HG03460 (cell line): Measurements from ENCODE around the gene L3MBTL3.
"Not testable (repeated sequence)": the region's sequence is repeated elsewhere in the genome, so short reads cannot be mapped to it uniquely, and the experiment has no call there.

Source experiments
- ATAC-seq: cut with Tn5 transposase; IDR thresholded peaks from one replicate; pipeline ENCODE4 v1.9.1; 2021; ENCODE audit not compliant: unreplicated experiment

The L3MBTL3 gene

DNA sequence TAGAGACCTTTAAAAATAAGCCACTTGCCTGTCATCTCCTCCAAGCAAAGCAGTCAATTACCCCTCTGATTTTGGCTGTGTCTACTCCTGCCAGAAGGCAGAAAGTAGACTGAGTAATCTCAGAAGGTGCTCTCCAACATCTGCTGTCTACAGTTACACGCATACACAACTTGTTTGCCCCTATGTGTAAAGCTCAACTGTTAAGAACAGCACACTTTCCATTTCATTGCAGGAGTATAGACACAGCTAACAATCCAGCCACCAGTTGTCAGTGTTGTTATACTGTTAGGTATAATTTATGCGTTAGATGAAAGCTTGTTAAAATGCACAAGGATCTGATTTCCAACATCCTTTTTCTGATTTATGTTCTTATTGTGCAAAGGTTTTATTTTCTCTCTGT lies 116.2 kb downstream of the L3MBTL3 start:
- ATAC-seq, result no peak

DNA sequence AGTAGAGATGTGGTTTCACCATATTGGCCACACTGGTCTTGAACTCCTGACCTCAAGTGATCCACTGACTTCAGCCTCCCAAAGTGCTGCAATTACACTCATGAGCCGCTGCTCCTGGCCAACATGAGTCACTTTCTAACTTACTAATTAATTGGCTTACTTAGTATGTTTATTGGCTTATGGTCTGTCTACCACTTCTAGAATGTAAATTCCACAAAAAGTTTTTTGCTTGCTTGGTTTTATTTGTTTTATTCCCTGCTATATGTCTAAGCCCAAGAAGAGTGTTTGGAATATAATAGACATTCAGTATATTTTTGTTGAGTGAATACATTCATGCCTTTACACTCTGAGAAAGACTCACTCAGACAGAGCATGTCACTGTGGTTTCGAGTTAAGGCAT lies 118.4 kb downstream of the L3MBTL3 start:
- no peak for ATAC-seq

DNA sequence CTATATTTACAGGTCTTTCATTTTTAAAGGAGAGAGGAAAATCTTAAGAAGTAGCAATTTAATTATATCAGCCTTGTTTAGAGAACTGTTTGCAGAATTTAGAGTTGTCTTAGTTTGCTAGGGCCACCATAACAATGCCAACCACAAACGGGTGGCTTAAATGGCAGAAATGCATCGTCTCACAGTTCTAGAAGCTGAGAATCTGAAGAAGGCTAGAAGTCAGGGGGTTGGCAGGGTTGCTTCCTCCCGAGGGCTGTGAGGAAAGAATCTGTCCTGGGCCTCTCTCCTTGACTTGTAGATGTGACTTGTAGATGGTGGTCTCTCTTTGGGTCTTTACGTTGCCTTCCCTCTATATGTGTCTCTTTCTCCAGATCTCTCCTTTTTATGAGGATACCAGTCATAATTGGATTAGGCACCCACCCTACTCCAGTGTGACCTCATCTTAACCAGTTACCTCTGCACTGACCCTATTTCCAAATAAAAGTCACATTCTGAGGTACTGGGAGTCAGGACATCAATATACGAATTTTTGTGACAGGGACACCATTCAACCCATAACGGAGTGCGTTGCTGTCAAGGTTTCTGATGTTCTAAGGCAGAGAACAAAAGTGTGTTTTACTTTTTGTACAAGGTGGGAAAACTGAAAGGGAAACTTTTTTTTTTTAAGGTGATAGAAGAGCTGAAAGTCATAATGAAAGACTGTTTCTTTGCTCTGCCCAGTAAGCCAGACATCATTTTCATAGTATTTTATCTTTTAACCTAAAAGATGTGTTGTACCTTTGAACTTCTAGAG lies 119.9 kb downstream of the L3MBTL3 start:
- ATAC-seq, result peak; percentile 49

DNA sequence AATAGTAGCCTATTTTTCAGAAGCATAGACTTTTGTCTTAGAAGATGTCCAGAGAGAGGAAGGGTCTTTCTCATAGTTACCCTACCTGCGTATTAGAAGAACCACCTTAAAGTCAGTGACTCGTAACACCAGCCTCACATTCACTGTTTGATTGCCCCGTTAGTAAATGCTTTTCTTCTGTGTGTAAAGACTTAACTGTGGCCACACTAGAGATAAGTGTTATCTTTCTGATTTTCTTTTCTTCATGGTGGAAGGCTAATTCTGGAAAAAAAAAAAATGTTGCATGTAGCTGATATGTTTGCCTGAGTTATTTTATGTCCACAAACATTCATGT lies 120.5 kb downstream of the L3MBTL3 start:
- peak; percentile 29 for ATAC-seq

DNA sequence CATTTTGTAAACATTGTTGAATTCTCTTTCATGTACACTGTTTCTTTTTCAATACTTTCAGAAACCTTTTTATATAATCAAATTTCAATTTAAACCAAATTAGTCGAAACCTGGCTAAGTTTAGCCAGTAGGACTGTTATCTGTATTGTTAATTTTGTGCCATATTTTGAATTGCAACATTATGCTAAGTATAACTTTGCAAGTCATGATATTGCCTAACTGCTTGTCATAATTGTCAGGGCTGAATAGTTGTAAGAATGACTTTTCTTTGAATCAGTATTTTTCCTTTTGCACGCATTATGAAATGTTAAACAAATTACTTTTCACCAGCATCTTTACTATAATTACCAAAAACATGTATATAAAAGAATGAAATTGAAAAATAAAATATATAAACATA lies 121.7 kb downstream of the L3MBTL3 start:
- ATAC-seq, result no peak

DNA sequence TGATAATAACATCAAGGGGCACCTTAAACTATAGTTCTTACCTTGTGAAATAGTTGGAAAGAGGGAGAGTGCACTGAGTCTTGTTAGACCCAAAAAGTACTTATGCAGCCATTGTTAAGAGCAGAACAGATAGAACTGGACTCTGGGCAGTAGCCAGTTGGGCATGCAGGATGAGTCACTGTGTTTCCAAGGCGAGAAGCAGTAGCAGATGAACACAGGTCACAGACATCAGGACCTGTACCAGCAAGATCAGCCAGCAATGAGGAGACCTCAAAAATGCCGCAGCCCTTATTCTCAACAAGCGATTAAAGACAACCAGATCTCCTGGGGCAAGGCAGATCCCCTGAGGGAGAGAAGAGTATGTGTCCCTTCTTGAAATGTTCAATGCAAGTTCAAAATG lies 125.3 kb downstream of the L3MBTL3 start:
- ATAC-seq, result no peak

DNA sequence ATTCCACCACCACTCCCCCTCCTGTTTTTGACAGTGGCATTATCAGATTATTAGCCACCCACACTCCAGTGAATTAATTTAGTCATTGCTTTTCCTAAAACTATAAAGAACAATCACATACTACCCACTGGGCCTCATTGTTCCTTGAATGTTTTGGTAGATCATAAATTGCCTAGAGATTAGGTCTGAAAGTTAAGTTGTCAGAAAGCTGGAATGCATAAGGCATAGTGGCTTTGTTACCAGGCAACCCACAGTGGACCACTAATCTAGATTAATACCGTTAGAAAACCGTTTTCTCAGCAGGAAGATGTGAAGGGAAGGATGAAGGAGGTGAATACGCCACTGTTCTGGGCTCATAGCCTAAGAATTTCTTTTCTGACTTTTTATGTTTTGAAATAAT lies 128.7 kb downstream of the L3MBTL3 start:
- ATAC-seq, result no peak

DNA sequence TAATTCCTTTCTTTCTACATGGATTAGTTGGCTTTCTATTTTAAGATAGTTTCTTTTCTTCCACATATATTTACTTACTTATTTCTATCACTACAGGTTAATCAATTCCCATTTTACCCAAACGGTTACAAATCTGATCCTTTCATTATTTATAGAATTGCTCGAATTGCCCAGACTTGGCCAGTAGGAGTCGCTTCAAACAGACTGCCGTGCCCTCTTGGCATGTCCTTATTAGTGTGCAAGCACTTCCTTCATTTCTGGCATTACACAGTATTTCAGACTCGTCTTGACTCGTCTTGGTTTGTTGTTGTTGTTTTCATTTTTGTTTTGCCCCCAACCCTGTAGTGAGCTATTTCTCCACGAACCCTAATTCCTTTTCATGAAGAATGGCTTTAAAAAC lies 129.8 kb downstream of the L3MBTL3 start:
- ATAC-seq, result no peak

DNA sequence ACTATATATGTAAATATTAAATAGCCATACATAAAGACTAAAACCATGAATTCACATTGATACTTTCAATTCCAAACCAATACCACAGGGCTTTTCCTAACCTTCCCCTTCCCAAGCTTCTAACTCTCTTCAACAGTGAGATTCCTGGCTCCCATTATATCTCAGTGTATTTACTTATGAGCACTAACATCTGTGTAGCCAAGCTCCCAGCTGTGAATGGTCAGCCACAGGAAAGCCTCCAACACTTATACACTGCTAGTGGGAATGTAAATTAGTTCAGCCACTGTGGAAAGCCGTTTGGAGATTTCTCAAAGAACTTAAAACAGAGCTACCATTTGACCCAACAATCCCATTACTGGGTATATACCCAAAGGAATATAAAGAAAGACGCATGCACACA lies 130.6 kb downstream of the L3MBTL3 start:
- ATAC-seq, result not testable (repeated sequence)

DNA sequence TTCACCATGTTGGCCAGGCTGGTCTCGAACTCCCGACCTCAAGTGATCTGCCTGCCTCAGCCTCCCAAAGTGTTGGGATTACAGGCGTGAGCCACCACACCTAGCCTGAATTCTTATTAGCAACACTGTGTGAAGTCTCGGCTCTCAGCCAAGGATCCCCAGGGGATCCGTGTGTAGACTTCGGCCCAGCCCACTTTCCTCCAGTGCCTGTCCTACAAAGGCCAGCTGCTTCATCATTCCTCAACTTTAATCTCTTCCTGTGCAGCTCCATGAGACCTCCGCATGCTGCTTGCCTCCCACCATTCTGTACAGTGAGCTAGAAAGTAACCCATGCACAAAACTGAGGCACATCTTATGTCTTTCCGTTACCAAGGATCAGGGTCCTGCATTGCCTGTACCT lies 132.5 kb downstream of the L3MBTL3 start:
- no peak for ATAC-seq

DNA sequence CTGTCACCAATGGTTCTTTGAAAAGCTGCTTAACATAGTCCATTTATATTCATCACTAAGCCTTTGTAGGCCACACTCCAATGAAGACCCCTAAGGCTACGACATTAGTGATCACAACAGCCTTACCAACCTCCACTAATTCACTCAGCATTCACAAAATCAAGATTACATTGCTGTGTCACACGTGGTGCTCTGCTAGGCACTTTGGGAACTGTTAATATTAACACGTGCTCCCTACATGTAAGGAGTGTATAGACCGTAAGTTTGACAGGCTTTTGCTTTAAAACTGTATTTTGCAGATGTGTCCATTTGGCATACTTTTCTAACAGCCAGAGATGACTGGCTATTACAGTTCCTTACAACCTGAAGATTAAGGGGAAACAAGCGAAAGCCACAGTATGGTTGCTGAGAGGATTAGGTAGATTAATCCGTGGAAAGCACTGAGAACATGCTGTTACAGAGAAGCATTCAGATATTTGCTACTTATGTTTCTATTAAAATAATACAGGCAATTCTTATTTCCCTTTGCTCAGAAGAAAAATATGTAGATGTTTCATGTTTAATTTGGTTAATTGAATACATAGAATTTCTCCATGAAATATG lies 134.6 kb downstream of the L3MBTL3 start:
- ATAC-seq, result no peak

DNA sequence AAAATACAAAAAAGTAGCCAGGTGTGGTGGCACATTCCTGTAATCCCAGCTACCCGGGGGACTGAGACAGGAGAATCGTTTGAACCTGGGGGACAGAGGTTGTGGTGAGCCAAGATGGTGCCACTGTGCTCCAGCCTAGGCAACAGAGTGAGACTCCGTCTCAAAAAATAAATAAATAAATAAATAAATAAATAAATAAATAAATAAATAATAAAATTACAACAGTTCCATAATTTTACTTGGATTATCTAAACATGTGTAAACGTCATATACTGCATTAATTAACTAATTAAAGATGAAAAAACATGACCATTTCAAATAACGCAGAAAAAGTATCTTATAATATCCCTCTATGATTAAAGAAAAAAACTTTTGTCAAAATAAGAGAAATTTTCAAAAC lies 138.5 kb downstream of the L3MBTL3 start:
- ATAC-seq, result no peak

DNA sequence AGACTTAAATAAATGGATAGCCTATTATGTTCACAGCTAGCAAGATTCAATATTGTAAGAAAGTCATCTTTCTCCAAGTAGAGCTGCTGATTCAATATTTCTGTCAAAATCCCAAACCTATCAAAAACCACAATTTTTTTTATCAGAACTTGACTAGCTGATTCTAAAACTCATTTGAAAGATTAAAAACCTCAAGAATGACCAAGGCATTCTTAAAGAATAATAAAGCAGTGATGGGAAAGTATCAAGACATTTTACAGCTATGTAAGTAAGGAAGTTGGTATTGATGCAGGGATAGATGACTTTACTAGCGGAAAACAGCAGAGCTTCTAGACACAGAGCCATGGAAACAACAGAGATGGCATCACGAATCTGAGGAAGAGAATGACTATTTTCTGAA lies 139.7 kb downstream of the L3MBTL3 start:
- no peak for ATAC-seq

DNA sequence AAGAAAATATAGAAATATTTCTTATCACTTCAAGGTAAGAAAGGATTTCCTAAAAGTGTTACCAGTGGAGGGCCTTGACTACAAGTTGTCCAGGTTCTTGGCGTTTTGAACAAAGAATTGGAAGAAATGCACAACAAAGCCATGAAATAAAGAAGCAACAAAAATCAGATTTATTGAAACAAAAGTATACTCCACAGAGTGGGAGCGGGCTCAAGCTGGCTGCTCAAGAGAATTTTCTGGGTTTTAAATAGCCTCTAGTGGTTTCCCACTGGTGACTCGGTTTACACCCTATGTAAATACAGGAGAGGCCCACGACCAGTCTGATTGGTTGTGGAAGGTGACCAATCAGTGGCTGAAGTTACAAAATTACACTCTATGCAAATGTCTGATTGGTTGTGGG lies 140.2 kb downstream of the L3MBTL3 start:
- no peak for ATAC-seq

DNA sequence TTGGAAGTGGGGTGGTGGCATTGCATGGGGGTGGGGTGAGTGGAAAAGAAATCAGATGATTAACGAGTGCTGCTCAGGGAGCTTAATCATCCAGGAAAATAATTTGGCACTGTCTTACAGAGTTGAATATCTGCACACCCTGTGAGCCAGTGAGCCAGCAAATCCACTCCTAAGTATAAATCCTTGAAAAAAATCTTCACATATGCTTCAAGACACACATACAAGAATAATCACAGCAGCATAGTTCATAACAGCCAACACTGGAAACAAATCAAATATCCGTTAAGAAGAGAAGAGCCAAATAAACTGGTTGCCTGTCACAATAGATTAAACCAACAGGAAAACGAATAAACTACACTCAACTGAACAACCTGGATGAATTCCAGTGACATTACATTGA lies 141.6 kb downstream of the L3MBTL3 start:
- ATAC-seq, result no peak

DNA sequence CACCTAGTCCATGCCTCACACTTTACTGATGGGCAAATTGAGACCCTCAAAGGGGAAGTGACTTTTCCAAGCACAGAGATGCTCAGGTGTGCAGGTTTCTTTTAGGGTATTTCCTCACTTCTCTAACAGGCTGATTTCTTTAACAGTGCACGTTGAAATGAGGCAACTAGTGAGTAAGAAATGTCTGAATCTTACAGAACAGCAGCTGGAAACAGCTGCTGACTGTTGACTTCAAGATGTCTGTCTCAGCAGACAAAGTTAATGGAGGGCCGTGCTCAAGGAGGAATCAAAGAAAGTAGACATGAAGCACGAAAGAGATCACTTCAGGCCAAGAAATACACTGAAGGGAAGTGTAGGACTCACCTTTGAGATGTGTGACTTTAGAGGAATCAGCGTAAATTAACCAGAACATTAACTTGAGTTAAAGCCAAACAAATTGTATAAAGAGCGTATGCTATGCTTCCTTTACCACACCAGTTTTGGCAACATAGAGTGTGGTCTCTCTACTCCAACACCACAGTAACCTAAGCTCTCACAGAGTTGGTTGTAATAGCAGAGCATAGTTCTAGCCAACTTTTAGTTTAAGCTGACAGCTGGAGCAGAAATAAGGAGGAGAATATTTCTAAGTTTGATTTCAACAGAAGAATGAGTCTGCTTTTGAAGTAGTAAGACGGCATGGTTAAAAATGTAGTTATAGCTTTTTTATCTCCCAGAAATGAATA lies 143.5 kb downstream of the L3MBTL3 start:
- no peak for ATAC-seq

DNA sequence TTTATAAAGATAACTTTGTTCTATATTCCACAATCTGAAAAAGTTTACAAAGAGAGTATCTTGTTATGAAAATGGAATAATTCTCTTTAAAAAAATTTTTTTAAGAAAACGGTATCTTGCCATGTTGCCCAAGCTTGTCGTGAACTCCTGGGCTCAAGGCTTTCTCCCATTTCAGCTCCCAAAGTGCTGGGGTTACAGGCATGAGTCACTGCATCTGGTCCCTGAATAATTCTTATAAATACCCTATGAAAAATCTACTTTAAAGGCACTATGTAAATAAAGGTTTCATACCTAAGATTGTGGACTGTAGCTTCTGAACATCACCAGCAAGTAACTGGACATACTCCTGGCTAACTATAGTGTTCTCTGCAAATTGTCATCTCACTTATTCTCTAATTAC lies 144.0 kb downstream of the L3MBTL3 start:
- no peak for ATAC-seq

DNA sequence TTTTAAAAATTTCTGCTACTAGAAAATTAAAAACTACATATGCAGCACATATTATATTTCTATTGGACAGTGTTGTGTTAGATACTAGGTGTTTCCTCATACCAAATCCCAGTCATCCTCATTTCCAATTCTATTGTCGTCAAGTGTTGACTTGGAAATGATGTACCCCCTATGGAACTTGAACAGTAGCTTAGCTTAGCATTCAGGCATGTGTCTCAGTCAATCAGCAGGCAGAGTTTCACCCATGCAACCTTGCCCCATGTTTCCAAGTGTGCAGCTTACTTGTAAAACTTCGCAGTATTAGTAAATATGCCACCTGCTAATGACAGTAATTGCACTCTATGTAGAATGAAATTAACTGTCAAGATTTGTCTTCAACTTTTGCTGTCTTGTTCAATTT lies 144.9 kb downstream of the L3MBTL3 start:
- no peak for ATAC-seq

DNA sequence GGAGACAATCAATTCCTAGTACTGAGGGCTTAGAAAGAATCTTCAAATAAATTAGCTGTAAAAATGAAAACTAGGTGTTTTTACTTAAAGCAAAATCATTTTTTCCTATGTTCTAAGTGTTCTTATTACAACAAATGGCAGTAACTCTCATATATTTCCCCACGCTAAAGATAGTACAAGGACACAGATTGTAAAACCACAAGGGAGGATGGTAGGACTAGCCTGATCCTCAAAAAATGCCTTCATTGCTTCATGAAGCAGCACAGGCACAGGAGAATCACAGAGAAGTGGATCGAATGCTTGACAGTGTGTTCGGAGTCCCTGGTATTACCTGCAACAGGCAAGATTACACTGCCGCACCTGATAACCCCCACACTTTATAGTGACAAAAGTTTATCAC lies 145.9 kb downstream of the L3MBTL3 start:
- no peak for ATAC-seq

DNA sequence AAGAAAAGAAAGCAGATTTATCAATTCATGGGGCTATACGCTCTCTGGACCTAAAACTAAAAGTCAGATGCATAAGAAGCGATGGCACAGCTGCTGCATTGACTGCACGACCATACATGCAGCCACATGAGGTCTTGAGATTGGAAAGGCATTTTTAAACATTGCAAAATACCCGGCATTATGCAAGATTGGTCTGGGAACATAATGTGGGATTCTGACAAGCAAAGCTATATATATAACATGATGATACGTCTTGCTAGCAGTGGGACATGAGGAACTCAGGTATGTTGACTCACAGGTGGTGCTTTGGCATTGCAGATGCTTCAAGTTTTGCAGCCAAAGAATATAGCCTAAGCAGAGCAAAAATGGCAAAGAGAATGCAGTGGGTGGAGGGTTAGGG lies 149.3 kb downstream of the L3MBTL3 start:
- no peak for ATAC-seq

DNA sequence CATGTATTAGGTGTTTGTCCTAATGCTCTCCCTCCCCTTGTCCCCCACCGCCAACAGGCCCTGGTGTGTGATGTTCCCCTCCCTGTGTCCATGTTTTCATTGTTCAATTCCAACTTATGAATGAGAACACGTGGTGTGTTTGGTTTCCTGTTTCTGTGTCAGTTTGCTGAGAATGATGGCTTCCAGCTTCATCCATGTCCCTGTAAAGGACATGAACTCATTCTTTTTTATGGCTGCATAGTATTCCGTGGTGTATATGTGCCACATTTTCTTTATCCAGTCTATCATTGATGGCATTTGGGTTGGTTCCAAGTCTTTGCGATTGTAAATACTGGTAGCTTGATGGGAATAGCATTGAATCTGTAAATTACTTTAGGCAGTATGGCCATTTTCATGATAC lies 151.8 kb downstream of the L3MBTL3 start:
- ATAC-seq, result not testable (repeated sequence)

DNA sequence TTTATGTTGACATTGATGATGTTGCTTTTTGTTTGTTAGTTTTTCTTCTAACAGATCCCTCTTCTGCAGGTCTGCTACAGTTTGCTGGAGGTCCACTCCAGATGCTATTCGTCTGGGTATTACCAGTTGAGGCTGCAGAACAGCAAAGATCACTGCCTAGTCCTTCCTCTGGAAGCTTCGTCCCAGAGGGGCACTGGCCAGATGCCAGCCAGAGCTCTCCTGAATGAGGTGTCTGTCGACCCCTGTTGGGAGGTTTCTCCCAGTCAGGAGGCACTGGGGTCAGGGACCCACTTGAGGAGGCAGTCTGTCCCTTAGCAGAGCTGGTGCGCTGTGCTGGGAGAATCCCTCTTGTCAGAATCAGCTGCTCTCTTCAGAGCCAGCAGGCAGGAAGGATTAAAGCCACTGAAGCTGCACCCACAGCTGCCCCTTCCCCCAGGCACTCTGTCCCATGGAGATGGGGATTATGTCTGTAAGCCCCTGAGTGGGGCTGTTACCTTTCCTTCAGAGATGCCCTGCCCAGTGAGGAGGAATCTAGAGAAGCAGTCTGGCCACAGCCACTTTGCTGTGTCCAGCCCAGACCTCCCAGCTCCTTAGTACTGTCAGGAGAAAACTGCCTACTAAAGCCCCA lies 155.1 kb downstream of the L3MBTL3 start:
- ATAC-seq, result not testable (repeated sequence)
